Activated B cell treated with CpG ODN at 0.5 μM for 24 hours (primary cell): ENCODE data around the gene RAP1GAP2. TPM values are rescaled to one million over a fixed set of nuclear protein-coding genes. Genes with fewer than 3 reads are reported as not detected.
"Not testable (repeated sequence)": the region's sequence is repeated elsewhere in the genome, so short reads cannot be mapped to it uniquely, and the experiment has no call there.

ENCODE experiments used
- ATAC-seq: fragments of 200-7000 bp; cut with Tn5 transposase; one replicate; pipeline ENCODE4 v1.10.0; 2021; ENCODE audit warnings: low read depth, mild to moderate bottlenecking, moderate library complexity
- CTCF ChIA-PET: fragments of 350-600 bp; sonication (Branson Sonifier 250); formaldehyde crosslinking; loops from one replicate; lab custom pipeline; 2021; ENCODE audit warnings: antibody characterized with exemption; lab: Charles Lee
- POLR2A ChIA-PET: fragments of 350-600 bp; sonication (Branson Sonifier 250); formaldehyde crosslinking; loops from one replicate; lab custom pipeline; 2021; ENCODE audit warnings: antibody characterized with exemption; lab: Charles Lee
- DNase-seq: peaks from one replicate; pipeline ENCODE4 v3.0.0; 2022
- H3K27ac Mint-ChIP-seq: one replicate; pipeline ENCODE4 v1.8.0; 2020; ENCODE audit warnings: mixed read lengths
- H3K27me3 Mint-ChIP-seq: one replicate; pipeline ENCODE4 v1.8.0; 2021; ENCODE audit warnings: mixed read lengths
- H3K36me3 Mint-ChIP-seq: one replicate; pipeline ENCODE4 v1.8.0; 2021; ENCODE audit warnings: low read depth, mixed read lengths
- H3K4me1 Mint-ChIP-seq: one replicate; pipeline ENCODE4 v1.8.0; 2021; ENCODE audit warnings: mixed read lengths
- H3K4me3 Mint-ChIP-seq: one replicate; pipeline ENCODE4 v1.8.0; 2020; ENCODE audit warnings: mild to moderate bottlenecking, mixed read lengths
- H3K9me3 Mint-ChIP-seq: one replicate; pipeline ENCODE4 v1.8.0; 2020; ENCODE audit warnings: mixed read lengths
- CTCF ChIP-seq: fragments of 200-600 bp; IDR thresholded peaks from one replicate; pipeline ENCODE4 v1.8.0; 2022; ENCODE audit warnings: antibody characterized with exemption, mild to moderate bottlenecking
- intact Hi-C: fragments of 100-400 bp; cut with micrococcal nuclease; formaldehyde crosslinking; loops from one replicate; pipeline ENCODE4 v1.15.1; 2024
- total RNA-seq: library from RNA; stranded (reverse); gene quantifications from 2 replicates; pipeline ENCODE4 v1.2.3, GENCODE V29; 2022

The RAP1GAP2 gene
- total RNA-seq, 1 donor from 2014 or later = 2.6 TPM

- ATAC-seq (no peak), DNase-seq (no peak)
- Mint-ChIP-seq H3K36me3 (no peaks in the 10 kb centered on the region), H3K4me3 (peak overlapping the region; percentile 62), H3K4me1 (peaks cover 7% of the 10 kb centered on the region), H3K27ac (no peak overlapping the region), H3K9me3 (no peaks in the 10 kb centered on the region), H3K27me3 (peaks cover 40% of the 10 kb centered on the region)
- no peak for TF ChIP-seq CTCF
- intact Hi-C loops = no loop called here
- CTCF ChIA-PET = interaction anchor here (1.0 kb wide), 1 partner anchor 153 kb away, joined by 4 read pairs; no protein-coding TSS in a partner anchor
- POLR2A ChIA-PET = interaction anchor here (0.6 kb wide), 1 partner anchor 14 kb away, joined by 3 read pairs; no protein-coding TSS in a partner anchor
Measured at GRCh38 chr17:2777242-2777867, 18.9 kb upstream of the RAP1GAP2 start.

- DNase-seq = no peak
- H3K4me3 Mint-ChIP-seq = no peak overlapping the region
- TF ChIP-seq CTCF = no peak
- no peak overlapping the region for H3K27ac Mint-ChIP-seq
- no peak for ATAC-seq
- H3K9me3 Mint-ChIP-seq = no peaks in the 10 kb centered on the region
- H3K27me3 Mint-ChIP-seq = peaks cover 34% of the 10 kb centered on the region
- intact Hi-C loops = no loop called here
- H3K36me3 Mint-ChIP-seq = no peaks in the 10 kb centered on the region
- H3K4me1 Mint-ChIP-seq = peaks cover 7% of the 10 kb centered on the region
- ChIA-PET CTCF (interaction anchor here (1.0 kb wide), 1 partner anchor 152 kb away, joined by 4 read pairs; no protein-coding TSS in a partner anchor), POLR2A (no interaction called here)
Measured at GRCh38 chr17:2778489-2778888, 17.7 kb upstream of the RAP1GAP2 start.

GRCh38 chr17:2779545-2779944 is 16.7 kb upstream of the RAP1GAP2 start:
- intact Hi-C loops = no loop called here
- ATAC-seq (no peak), DNase-seq (no peak)
- ChIA-PET CTCF (no interaction called here), POLR2A (no interaction called here)
- H3K36me3 Mint-ChIP-seq = no peaks in the 10 kb centered on the region
- no peak overlapping the region for H3K4me3 Mint-ChIP-seq
- no peak for TF ChIP-seq CTCF
- peaks cover 27% of the 10 kb centered on the region for H3K27me3 Mint-ChIP-seq
- H3K27ac Mint-ChIP-seq = no peak overlapping the region
- H3K4me1 Mint-ChIP-seq = peaks cover 7% of the 10 kb centered on the region
- no peaks in the 10 kb centered on the region for H3K9me3 Mint-ChIP-seq

GRCh38 chr17:2780256-2780655 is 16.0 kb upstream of the RAP1GAP2 start:
- H3K4me1 Mint-ChIP-seq = peaks cover 7% of the 10 kb centered on the region
- H3K27me3 Mint-ChIP-seq = peaks cover 22% of the 10 kb centered on the region
- ChIA-PET CTCF (no interaction called here), POLR2A (no interaction called here)
- DNase-seq (no peak), ATAC-seq (no peak)
- H3K9me3 Mint-ChIP-seq = no peaks in the 10 kb centered on the region
- H3K36me3 Mint-ChIP-seq = no peaks in the 10 kb centered on the region
- no peak overlapping the region for H3K4me3 Mint-ChIP-seq
- intact Hi-C loops = no loop called here
- no peak for TF ChIP-seq CTCF
- no peak overlapping the region for H3K27ac Mint-ChIP-seq

- no peak for ATAC-seq
- Mint-ChIP-seq H3K4me3 (no peak overlapping the region), H3K4me1 (peaks cover 6% of the 10 kb centered on the region), H3K9me3 (no peaks in the 10 kb centered on the region), H3K36me3 (no peaks in the 10 kb centered on the region), H3K27ac (no peak overlapping the region), H3K27me3 (peaks cover 17% of the 10 kb centered on the region)
- TF ChIP-seq CTCF = no peak
- ChIA-PET CTCF (no interaction called here), POLR2A (no interaction called here)
- no peak for DNase-seq
- intact Hi-C loops = no loop called here
Measured at GRCh38 chr17:2780931-2781454, 15.2 kb upstream of the RAP1GAP2 start.

- ATAC-seq, H3K27ac Mint-ChIP-seq, H3K4me3 Mint-ChIP-seq, intact Hi-C loops, H3K9me3 Mint-ChIP-seq, POLR2A ChIA-PET, H3K36me3 Mint-ChIP-seq, CTCF ChIA-PET, DNase-seq: not testable (repeated sequence)
- H3K27me3 Mint-ChIP-seq = peaks cover 17% of the 10 kb centered on the region
- H3K4me1 Mint-ChIP-seq = peaks cover 11% of the 10 kb centered on the region
Measured at GRCh38 chr17:2781598-2781997, 14.6 kb upstream of the RAP1GAP2 start.
